NCI-H2081 treated with DMSO at 0.1 percent for 48 hours (cell line): ENCODE results near the gene USP20.

Experiments
- DNase-seq: peaks from one replicate; lab custom pipeline; 2025; lab: John Stamatoyannopoulos, UW

The USP20 gene

DNA sequence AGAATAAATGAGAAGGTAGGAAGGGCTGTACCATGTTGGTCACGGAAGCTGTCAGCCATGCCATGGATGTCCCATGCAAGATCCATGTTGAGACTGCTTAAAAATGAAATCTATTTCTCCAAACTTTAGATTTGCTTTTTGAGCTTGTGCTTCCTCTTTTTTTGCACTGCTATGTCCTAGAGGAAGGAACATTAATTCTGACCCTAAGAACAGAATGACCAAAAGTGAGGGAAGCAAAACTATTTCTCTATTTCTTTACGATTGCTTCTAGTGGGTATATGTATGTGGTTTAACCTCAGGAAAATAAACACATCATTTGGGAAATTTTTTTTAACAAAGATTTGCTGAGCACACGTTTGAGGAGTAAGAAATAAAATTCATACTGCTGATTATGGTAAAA lies 84.6 kb downstream of the USP20 start:
- DNase-seq = no peak

DNA sequence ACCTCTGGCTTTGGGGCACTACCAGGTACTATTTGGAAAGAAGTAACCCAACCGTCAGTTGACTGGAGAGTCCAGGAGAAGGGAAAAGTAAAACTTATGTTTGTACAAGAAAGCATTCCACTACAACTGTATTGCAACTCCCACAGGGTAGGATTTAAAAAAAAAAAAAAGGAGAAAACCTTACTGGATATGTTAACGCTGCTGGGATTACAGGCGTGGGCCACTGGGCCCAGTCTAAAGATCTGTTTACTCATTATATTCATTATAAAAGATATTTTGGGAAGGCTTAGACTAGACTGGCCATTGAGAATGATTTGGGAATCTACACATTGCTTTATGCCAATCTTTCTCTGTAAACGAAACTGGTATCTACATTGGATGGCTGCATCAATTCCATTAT lies 86.6 kb downstream of the USP20 start:
- no peak for DNase-seq

DNA sequence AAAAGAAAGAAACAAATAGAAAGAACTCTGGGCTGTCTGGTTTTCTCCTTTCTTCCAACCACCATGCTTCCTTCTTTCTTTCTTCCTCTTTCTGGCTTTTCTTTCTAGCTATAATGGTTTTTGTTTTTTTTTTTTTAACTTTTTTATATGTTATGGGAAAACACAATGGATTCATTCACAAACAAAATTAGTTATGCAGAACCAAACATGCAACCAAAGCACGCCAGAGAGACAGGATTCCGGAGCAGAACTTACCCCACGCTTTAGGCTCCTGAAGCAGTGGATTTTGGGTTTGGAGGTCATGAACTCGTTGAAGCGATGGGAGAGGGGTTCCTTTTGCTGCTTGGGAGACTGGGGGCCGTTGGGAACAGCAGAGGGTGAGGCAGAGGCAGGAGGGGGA lies 88.3 kb downstream of the USP20 start:
- DNase-seq = no peak

DNA sequence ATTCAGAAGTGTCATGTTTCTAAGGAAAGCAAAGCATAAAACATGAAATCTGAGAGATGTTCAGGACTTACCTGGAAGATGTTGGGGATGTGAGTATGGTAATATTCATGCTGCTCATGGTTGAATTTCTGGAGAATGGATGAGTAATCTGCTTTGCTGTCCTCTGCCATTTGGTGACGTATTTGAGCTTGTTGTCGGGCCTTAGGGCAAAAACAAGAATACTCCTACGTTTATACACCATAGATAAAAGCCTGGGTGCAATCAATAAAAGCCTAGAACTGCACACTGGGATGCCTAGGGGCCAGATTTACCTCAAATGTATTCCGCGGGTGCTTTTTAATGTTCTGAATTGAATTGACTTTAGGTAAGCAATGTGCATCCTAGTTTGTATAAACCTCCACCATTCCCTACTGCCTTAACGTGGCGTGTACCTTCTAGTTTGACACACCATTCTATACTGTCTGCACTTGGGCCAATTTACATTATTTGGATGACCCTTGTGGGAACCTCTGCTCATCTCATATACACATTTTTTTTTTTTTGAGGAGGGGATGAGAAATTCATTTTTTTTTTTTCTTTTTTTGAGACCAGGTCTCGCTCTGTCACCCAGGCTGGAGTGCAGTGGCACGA lies 94.4 kb downstream of the USP20 start:
- DNase-seq = no peak

DNA sequence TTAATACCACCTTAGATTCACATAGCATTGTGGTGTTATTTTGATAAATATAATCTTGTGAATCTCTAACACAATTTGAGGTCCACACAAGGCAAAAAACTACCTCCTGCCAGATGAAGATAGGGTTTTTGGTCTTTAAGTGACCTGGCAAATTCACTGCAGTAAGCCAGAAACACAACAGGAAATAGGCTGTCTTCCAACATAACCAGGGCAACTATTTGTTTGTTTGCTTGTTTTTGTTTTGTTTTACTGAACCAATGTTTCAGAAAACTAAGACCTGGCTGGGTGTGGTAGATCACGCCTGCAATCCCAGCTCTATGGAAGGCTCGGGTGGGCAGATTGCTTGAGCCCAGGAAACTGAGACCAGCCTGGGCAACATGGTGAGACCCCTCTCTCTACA lies 95.5 kb downstream of the USP20 start:
- no peak for DNase-seq
